ENCODE measurements around the gene PPP1R1C.

DNA sequence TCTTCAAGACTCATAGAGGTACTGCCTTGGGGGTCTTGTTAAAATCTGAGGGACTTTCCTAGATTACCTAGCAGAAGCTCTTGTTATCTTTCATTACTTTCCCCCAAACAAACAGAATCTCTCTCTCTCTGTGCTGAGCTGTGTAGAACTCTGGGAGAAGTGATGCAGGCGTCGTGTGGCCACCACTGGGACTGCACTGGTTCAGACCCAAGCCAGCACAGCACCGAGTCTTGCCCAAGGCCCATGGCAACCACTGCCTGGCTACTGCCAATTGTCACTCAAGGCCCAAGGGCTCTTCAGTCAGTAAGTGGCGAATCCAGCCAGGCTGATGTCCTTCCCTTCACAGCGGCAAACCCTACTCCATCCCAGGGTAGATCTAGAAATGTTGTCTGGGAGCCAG lies 28.6 kb downstream of the PPP1R1C start:
- TF ChIP-seq, protein P1, sequence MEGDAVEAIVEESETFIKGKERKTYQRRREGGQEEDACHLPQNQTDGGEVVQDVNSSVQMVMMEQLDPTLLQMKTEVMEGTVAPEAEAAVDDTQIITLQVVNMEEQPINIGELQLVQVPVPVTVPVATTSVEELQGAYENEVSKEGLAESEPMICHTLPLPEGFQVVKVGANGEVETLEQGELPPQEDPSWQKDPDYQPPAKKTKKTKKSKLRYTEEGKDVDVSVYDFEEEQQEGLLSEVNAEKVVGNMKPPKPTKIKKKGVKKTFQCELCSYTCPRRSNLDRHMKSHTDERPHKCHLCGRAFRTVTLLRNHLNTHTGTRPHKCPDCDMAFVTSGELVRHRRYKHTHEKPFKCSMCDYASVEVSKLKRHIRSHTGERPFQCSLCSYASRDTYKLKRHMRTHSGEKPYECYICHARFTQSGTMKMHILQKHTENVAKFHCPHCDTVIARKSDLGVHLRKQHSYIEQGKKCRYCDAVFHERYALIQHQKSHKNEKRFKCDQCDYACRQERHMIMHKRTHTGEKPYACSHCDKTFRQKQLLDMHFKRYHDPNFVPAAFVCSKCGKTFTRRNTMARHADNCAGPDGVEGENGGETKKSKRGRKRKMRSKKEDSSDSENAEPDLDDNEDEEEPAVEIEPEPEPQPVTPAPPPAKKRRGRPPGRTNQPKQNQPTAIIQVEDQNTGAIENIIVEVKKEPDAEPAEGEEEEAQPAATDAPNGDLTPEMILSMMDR (conservative IDR thresholded peaks at IDR 0.05 in 1 of 2, IDR thresholded peaks at IDR 0.05 in 1 of 2; ENCODE audit: extremely low read depth in 1 of 2, insufficient read depth in 1 of 2, low read depth in 1 of 2, low read length in 2 of 2), result no peak
- no peak for TF ChIP-seq EZH2 (IDR thresholded peaks at IDR 0.05; ENCODE audit: borderline replicate concordance, low read length)

Data from mammary epithelial cell (primary cell).